PC-3 (cell line): ENCODE results near the gene KRTAP27-1. TPM values are rescaled to one million over a fixed set of nuclear protein-coding genes. Genes with fewer than 3 reads are reported as not detected.

Source experiments
- ATAC-seq: fragments of 200-7000 bp; cut with Tn5 transposase; 2 replicates; pipeline ENCODE4 v1.9.1; 2020; ENCODE audit warnings: mild to moderate bottlenecking, moderate library complexity
- BruUV-seq: library from RNA; stranded (reverse); fragments of 400-500 nt; replicated peaks from 2 replicates; lab custom pipeline; 2021; lab: Mats Ljungman, UMichigan
- CTCF ChIA-PET: fragments of 300-600 bp; sonication (Branson Sonifier 250); formaldehyde crosslinking; loops from one replicate; lab custom pipeline; 2022; ENCODE audit warnings: antibody characterized with exemption; lab: Charles Lee
- POLR2A ChIA-PET: fragments of 300-600 bp; sonication (Branson Sonifier 250); formaldehyde crosslinking; loops from one replicate; lab custom pipeline; 2022; ENCODE audit warnings: antibody characterized with exemption; ENCODE audit not compliant: unreplicated experiment; lab: Charles Lee
- DNase-seq: peaks from one replicate; pipeline ENCODE4 v3.0.0-alpha.2; 2015
- H2AFZ ChIP-seq: fragments of 300-600 bp; sonication (generic); 2 replicates; pipeline ENCODE4 v1.6.0; 2016; ENCODE audit warnings: antibody characterized with exemption, low read length
- H3F3A ChIP-seq: fragments of 300-600 bp; sonication (generic); one replicate; pipeline ENCODE4 v1.6.0; 2017; ENCODE audit warnings: antibody characterized with exemption, low read length, control low read depth, mild to moderate bottlenecking; ENCODE audit not compliant: unreplicated experiment
- H3K27ac ChIP-seq: fragments of 300-600 bp; sonication (generic); 2 replicates; pipeline ENCODE4 v1.5.1; 2016; ENCODE audit warnings: mild to moderate bottlenecking, low read length
- H3K27me3 ChIP-seq: fragments of 300-600 bp; sonication (generic); 2 replicates; pipeline ENCODE4 v1.6.1; 2016; ENCODE audit warnings: low read length, mixed read lengths
- H3K36me3 ChIP-seq: fragments of 300-600 bp; sonication (generic); 2 replicates; pipeline ENCODE4 v1.6.1; 2016; ENCODE audit warnings: low read depth, mixed run types, low read length, mixed read lengths
- H3K4me1 ChIP-seq: fragments of 300-600 bp; sonication (generic); 2 replicates; pipeline ENCODE4 v1.5.1; 2016; ENCODE audit warnings: low read length; ENCODE audit not compliant: insufficient read depth
- H3K4me2 ChIP-seq: fragments of 300-600 bp; sonication (generic); 2 replicates; pipeline ENCODE4 v1.6.0; 2016; ENCODE audit warnings: low read length
- H3K4me3 ChIP-seq: fragments of 300-600 bp; sonication (generic); 2 replicates; pipeline ENCODE4 v1.5.1; 2016; ENCODE audit warnings: mild to moderate bottlenecking, low read length, mixed read lengths
- H3K79me2 ChIP-seq: fragments of 300-600 bp; sonication (generic); 2 replicates; pipeline ENCODE4 v1.6.1; 2017; ENCODE audit warnings: low read length, mixed read lengths
- H3K9ac ChIP-seq: fragments of 300-600 bp; sonication (generic); 2 replicates; pipeline ENCODE4 v1.6.0; 2016; ENCODE audit warnings: mild to moderate bottlenecking, low read length
- H3K9me2 ChIP-seq: fragments of 300-600 bp; sonication (generic); replicated peaks from 2 replicates; pipeline ENCODE4 v1.6.1; 2016; ENCODE audit warnings: mixed run types, low read length, mixed read lengths
- H3K9me3 ChIP-seq: fragments of 300-600 bp; sonication (generic); 2 replicates; pipeline ENCODE4 v1.6.1; 2016; ENCODE audit warnings: low read length, mixed read lengths
- H4K20me1 ChIP-seq: fragments of 300-600 bp; sonication (generic); 2 replicates; pipeline ENCODE4 v1.6.1; 2016; ENCODE audit warnings: low read length, mixed read lengths
- CTCF ChIP-seq: fragments of 300-600 bp; sonication (generic); conservative IDR thresholded peaks from 2 replicates; pipeline ENCODE4 v1.5.1; 2017; ENCODE audit warnings: antibody characterized with exemption, low read depth, mild to moderate bottlenecking, low read length
- EZH2 ChIP-seq: fragments of 300-600 bp; sonication (generic); IDR thresholded peaks from one replicate; pipeline ENCODE4 v1.6.1; 2017; ENCODE audit warnings: antibody characterized with exemption, mild to moderate bottlenecking, low read length; ENCODE audit not compliant: unreplicated experiment
- EZH2phosphoT487 ChIP-seq: fragments of 300-600 bp; sonication (generic); IDR thresholded peaks from 2 replicates; pipeline ENCODE4 v1.6.1; 2018; ENCODE audit warnings: mild to moderate bottlenecking, antibody characterized with exemption, low read length, borderline replicate concordance
- intact Hi-C: fragments of 100-400 bp; cut with micrococcal nuclease; formaldehyde crosslinking; loops from 2 replicates; pipeline ENCODE4 v1.9.0; 2023
- total RNA-seq: library from RNA; depleted of rRNA; stranded (reverse); fragments of >200 nt; gene quantifications from 2 replicates; pipeline ENCODE4 v1.2.3, GENCODE V29; 2014

Gene KRTAP27-1
- total RNA-seq, 1 experiment from 2014 or later = not detected

- DNase-seq (no peak), ATAC-seq (no peak)
- H3K27ac ChIP-seq = no peak overlapping the region
- peaks cover 46% of the 10 kb centered on the region; the same call in 1 of the 2 replicates for H3K27me3 ChIP-seq
- H3K9me3 ChIP-seq = no peaks in the 10 kb centered on the region
- H2AFZ ChIP-seq = no peak overlapping the region
- no TSS peak for BruUV-seq
- H3K36me3 ChIP-seq = no peaks in the 10 kb centered on the region
- POLR2A ChIA-PET = no interaction called here
- H3K9ac ChIP-seq = no peak overlapping the region
- intact Hi-C loops = no loop called here
- no peaks in the 10 kb centered on the region for H3F3A ChIP-seq
- no peaks in the 10 kb centered on the region for H4K20me1 ChIP-seq
- no peaks in the 10 kb centered on the region for H3K79me2 ChIP-seq
- H3K4me1 ChIP-seq = no peaks in the 10 kb centered on the region
- TF ChIP-seq EZH2phosphoT487 = no peak
- no peak for TF ChIP-seq EZH2
- TF ChIP-seq CTCF = no peak
- H3K9me2 ChIP-seq = no peaks in the 10 kb centered on the region
- no peak overlapping the region for H3K4me2 ChIP-seq
- CTCF ChIA-PET = no interaction called here
- no peak overlapping the region for H3K4me3 ChIP-seq
These were observed 21.8 kb downstream of the KRTAP27-1 start for GRCh38 chr21:30315701-30316100.

GRCh38 chr21:30306884-30307283, 30.6 kb downstream of the KRTAP27-1 start:
- ChIA-PET POLR2A (no interaction called here), CTCF (no interaction called here)
- H4K20me1 ChIP-seq = no peaks in the 10 kb centered on the region
- H3K79me2 ChIP-seq = no peaks in the 10 kb centered on the region
- no peak overlapping the region for H3K4me3 ChIP-seq
- H2AFZ ChIP-seq = no peak overlapping the region
- BruUV-seq = no TSS peak
- no peaks in the 10 kb centered on the region for H3F3A ChIP-seq
- DNase-seq = no peak
- H3K36me3 ChIP-seq = no peaks in the 10 kb centered on the region
- H3K9me2 ChIP-seq = no peaks in the 10 kb centered on the region
- H3K9ac ChIP-seq = no peak overlapping the region
- H3K9me3 ChIP-seq = no peaks in the 10 kb centered on the region
- no peak overlapping the region for H3K4me2 ChIP-seq
- peaks cover 12% of the 10 kb centered on the region; the same call in 1 of the 2 replicates for H3K27me3 ChIP-seq
- ATAC-seq = no peak
- intact Hi-C loops = no loop called here
- no peak overlapping the region for H3K27ac ChIP-seq
- H3K4me1 ChIP-seq = no peaks in the 10 kb centered on the region
- TF ChIP-seq EZH2phosphoT487 (no peak), EZH2 (no peak), CTCF (no peak)

- peaks cover 12% of the 10 kb centered on the region; the same call in 1 of the 2 replicates for H3K27me3 ChIP-seq
- H3K9me3 ChIP-seq = no peaks in the 10 kb centered on the region
- DNase-seq (no peak), ATAC-seq (no peak)
- H4K20me1 ChIP-seq = no peaks in the 10 kb centered on the region
- intact Hi-C loops = no loop called here
- ChIA-PET CTCF (no interaction called here), POLR2A (no interaction called here)
- H3K9me2 ChIP-seq = no peaks in the 10 kb centered on the region
- BruUV-seq = no TSS peak
- no peak overlapping the region for H2AFZ ChIP-seq
- H3K4me2 ChIP-seq = no peak overlapping the region
- TF ChIP-seq EZH2phosphoT487 (no peak), EZH2 (no peak), CTCF (no peak)
- no peaks in the 10 kb centered on the region for H3K36me3 ChIP-seq
- H3K27ac ChIP-seq = no peak overlapping the region
- H3K9ac ChIP-seq = no peak overlapping the region
- no peaks in the 10 kb centered on the region for H3F3A ChIP-seq
- H3K4me3 ChIP-seq = no peak overlapping the region
- no peaks in the 10 kb centered on the region for H3K4me1 ChIP-seq
- no peaks in the 10 kb centered on the region for H3K79me2 ChIP-seq
These were observed 32.4 kb downstream of the KRTAP27-1 start for GRCh38 chr21:30305136-30305535.
